Calu3 (cell line): ENCODE results near the gene XKR7. TPM values are rescaled to one million over a fixed set of nuclear protein-coding genes. Genes with fewer than 3 reads are reported as not detected.

Experiments
- BruUV-seq: library from RNA; stranded (reverse); fragments of 400-500 nt; replicated peaks from 2 replicates; lab custom pipeline; 2021; lab: Mats Ljungman, UMichigan
- CTCF ChIA-PET: fragments of 300-600 bp; sonication (Branson Sonifier 250); formaldehyde crosslinking; loops from one replicate; lab custom pipeline; 2022; ENCODE audit warnings: antibody characterized with exemption; lab: Charles Lee
- DNase-seq: peaks from one replicate; pipeline ENCODE4 v3.0.0; 2022
- H3K27ac Mint-ChIP-seq: one replicate; pipeline ENCODE4 v1.8.0; 2022; ENCODE audit warnings: mixed read lengths; ENCODE audit not compliant: unreplicated experiment
- H3K27me3 Mint-ChIP-seq: one replicate; pipeline ENCODE4 v1.8.0; 2022; ENCODE audit warnings: mixed read lengths; ENCODE audit not compliant: unreplicated experiment
- H3K36me3 Mint-ChIP-seq: one replicate; pipeline ENCODE4 v1.8.0; 2022; ENCODE audit warnings: mild to moderate bottlenecking, moderate library complexity, mixed read lengths; ENCODE audit not compliant: insufficient read depth, unreplicated experiment
- H3K4me1 Mint-ChIP-seq: one replicate; pipeline ENCODE4 v1.8.0; 2022; ENCODE audit warnings: mild to moderate bottlenecking, low read depth, mixed read lengths; ENCODE audit not compliant: unreplicated experiment
- H3K4me3 Mint-ChIP-seq: one replicate; pipeline ENCODE4 v1.8.0; 2022; ENCODE audit warnings: mild to moderate bottlenecking, low read depth, moderate library complexity, mixed read lengths; ENCODE audit not compliant: unreplicated experiment
- H3K9me3 Mint-ChIP-seq: one replicate; pipeline ENCODE4 v1.8.0; 2022; ENCODE audit warnings: low read depth, mixed read lengths; ENCODE audit not compliant: unreplicated experiment
- intact Hi-C: fragments of 100-400 bp; cut with micrococcal nuclease; formaldehyde crosslinking; loops from one replicate; pipeline ENCODE4 v1.10.0; 2022; ENCODE audit not compliant: unreplicated experiment
- total RNA-seq: library from RNA; stranded (reverse); gene quantifications from 2 replicates; pipeline ENCODE4 v1.2.3, GENCODE V29; 2022
- TF ChIP-seq, protein P1 (sequence below): fragments of 200-600 bp; IDR thresholded peaks from one replicate; pipeline ENCODE4 v1.8.0; 2022; ENCODE audit warnings: antibody characterized with exemption; ENCODE audit not compliant: unreplicated experiment

Gene XKR7
- total RNA-seq, 1 experiment from 2014 or later, result not detected

DNA sequence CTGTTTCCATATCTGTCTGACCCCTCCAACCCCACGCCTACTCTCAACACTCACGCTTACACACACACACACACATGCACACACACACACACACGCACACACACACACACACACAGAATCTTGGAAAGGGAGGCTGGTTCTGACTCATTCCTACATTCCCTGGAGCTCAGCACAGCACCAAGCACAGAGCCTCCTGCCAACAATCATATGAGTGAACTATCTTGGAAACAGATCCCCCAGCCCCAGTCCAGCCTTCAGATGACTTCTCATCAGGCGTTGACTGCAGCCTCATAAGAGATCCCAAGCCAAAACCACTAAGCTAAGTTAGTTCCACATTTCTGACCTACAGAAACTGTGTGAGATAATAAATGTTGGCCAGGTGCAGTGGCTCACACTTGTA, 70.0 kb downstream of the XKR7 start:
- H3K36me3 Mint-ChIP-seq, result peaks cover 4% of the 10 kb centered on the region
- no TSS peak for BruUV-seq
- no peaks in the 10 kb centered on the region for H3K9me3 Mint-ChIP-seq
- H3K4me3 Mint-ChIP-seq, result no peak overlapping the region
- H3K4me1 Mint-ChIP-seq, result peaks cover 22% of the 10 kb centered on the region
- CTCF ChIA-PET, result interaction anchor here (0.7 kb wide), 1 partner anchor 217 kb away, joined by 3 read pairs; no protein-coding TSS in a partner anchor
- TF ChIP-seq, protein P1, sequence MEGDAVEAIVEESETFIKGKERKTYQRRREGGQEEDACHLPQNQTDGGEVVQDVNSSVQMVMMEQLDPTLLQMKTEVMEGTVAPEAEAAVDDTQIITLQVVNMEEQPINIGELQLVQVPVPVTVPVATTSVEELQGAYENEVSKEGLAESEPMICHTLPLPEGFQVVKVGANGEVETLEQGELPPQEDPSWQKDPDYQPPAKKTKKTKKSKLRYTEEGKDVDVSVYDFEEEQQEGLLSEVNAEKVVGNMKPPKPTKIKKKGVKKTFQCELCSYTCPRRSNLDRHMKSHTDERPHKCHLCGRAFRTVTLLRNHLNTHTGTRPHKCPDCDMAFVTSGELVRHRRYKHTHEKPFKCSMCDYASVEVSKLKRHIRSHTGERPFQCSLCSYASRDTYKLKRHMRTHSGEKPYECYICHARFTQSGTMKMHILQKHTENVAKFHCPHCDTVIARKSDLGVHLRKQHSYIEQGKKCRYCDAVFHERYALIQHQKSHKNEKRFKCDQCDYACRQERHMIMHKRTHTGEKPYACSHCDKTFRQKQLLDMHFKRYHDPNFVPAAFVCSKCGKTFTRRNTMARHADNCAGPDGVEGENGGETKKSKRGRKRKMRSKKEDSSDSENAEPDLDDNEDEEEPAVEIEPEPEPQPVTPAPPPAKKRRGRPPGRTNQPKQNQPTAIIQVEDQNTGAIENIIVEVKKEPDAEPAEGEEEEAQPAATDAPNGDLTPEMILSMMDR, result no peak
- intact Hi-C loops, result loop anchor here (5.0 to 10.0 kb wide), 2 partner anchors 54 to 607 kb away; no protein-coding TSS in a partner anchor
- no peak overlapping the region for H3K27ac Mint-ChIP-seq
- no peak for DNase-seq
- H3K27me3 Mint-ChIP-seq, result peaks cover 93% of the 10 kb centered on the region

DNA sequence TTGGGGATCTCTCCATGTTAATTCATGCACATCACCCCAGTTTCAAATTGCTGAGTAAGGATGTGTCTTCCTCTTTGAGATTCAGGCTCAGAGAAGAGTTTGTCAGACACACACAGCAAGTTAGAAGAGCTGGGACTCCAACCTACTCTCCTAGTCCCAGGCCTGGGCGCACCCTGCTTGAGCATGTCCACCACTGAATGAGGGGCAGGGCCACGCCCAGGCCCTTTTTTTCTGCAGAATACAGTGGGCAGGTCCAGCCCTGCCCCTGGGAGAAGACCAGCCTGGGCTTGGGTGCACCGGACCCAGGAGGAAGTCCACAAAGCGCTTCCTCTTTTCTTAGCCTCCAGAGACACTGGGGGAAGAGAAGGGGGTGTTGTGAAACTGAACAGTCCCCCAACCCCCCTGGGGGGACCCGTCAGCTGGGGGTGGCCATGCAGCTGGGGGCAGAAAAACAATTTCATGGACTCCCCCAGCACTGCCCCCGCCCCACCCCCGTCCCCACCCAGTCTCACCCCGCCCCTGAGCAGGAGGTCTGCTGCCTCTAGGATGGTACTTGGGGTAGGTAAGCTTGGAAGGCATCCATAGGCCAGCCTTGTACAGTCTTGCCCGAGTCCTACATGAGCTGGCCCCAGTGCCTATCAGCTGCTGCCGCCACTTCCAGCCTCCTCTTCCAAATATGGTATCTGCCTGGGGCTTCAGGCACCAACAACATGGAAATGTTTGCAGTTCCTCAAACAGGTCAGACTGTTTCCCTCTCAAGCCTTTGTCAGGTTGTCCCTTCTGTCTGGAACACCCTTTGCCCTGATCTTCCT, 72.4 kb downstream of the XKR7 start:
- Mint-ChIP-seq H3K4me1 (peaks cover 15% of the 10 kb centered on the region), H3K9me3 (no peaks in the 10 kb centered on the region), H3K36me3 (no peaks in the 10 kb centered on the region), H3K27ac (no peak overlapping the region), H3K27me3 (peaks cover 93% of the 10 kb centered on the region), H3K4me3 (no peak overlapping the region)
- BruUV-seq, result no TSS peak
- TF ChIP-seq, protein P1, result no peak
- intact Hi-C loops, result no loop called here
- CTCF ChIA-PET, result no interaction called here
- DNase-seq, result no peak

DNA sequence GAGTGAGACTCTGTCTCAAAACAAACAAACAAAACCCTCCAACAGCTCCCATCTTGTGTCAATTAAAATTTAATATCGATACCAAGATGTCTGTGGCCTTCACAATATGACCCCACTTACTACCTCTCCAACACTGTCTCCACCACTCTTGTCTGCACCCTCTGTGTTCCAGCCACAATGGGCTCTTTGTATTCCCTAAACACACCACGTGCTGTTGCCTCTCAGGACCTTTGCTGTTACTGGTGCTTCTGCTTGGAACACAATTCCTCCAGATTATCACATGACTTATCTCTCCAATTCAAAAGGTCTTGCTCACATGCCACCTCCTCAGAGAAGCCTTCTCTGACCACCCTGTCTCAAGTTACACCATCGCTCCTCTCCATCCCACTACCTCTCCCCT, 78.0 kb downstream of the XKR7 start:
- Mint-ChIP-seq H3K36me3 (no peaks in the 10 kb centered on the region), H3K9me3 (no peaks in the 10 kb centered on the region), H3K4me3 (no peak overlapping the region), H3K27ac (no peak overlapping the region), H3K27me3 (peaks cover 100% of the 10 kb centered on the region), H3K4me1 (peaks cover 7% of the 10 kb centered on the region)
- intact Hi-C loops, result no loop called here
- no peak for DNase-seq
- BruUV-seq, result no TSS peak
- CTCF ChIA-PET, result no interaction called here
- TF ChIP-seq, protein P1, result no peak

DNA sequence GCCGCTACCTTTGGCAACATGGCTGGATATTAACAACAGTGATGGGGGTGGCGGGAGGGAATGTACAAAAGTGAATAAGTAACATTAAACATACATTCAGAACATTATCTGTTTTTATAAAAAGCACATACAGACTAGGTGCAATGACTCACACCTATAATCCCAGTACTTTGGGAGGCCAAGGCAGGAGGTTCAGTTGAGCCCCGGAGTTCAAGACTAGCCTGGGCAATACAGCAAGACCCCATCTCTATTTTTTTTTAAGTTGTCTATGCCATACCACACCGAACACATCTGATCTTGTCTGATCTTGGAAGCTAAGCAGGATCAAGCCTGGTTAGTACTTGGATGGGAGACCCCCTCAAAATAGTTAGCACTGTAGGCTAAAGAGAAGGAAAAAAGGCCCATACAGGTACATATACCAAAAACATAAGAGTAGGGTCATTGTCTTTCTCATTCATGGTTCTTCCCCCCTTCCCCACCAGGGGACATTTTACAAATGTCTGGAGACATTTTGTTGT, 82.4 kb downstream of the XKR7 start:
- Mint-ChIP-seq H3K4me1 (peaks cover 7% of the 10 kb centered on the region), H3K27ac (no peak overlapping the region), H3K36me3 (no peaks in the 10 kb centered on the region), H3K9me3 (no peaks in the 10 kb centered on the region), H3K27me3 (peaks cover 100% of the 10 kb centered on the region), H3K4me3 (no peak overlapping the region)
- CTCF ChIA-PET, result no interaction called here
- TF ChIP-seq, protein P1, result no peak
- BruUV-seq, result no TSS peak
- DNase-seq, result no peak
- intact Hi-C loops, result no loop called here
